K562 (cell line): ENCODE data around the gene IL13. TPM values are rescaled to one million over a fixed set of nuclear protein-coding genes. Genes with fewer than 3 reads are reported as not detected.
A peak's percentile ranks its signal among the peaks of the same experiment; 100 is the strongest.

Experiments used
- CTCFL ChIP-seq: IDR thresholded peaks from 2 replicates; pipeline ENCODE4 v1.6.1; 2011; ENCODE audit warnings: borderline replicate concordance, low read depth, mild to moderate bottlenecking, moderate library complexity, low read length; ENCODE audit not compliant: insufficient read depth, poor library complexity, severe bottlenecking
- E2F6 ChIP-seq, 2 experiments: IDR thresholded peaks; 2 replicates each; pipeline ENCODE4 v1.6.1; 2011; ENCODE audit warnings: borderline replicate concordance in 1 of 2, control low read depth in 1 of 2, low read depth in 1 of 2, low read length in 1 of 2, mild to moderate bottlenecking in 1 of 2, mixed read lengths in 1 of 2, moderate library complexity in 1 of 2; ENCODE audit not compliant: insufficient read depth in 1 of 2, insufficient read length in 1 of 2, poor library complexity in 1 of 2, severe bottlenecking in 1 of 2; ENCODE audit errors: extremely low read depth in 1 of 2
- FOS ChIP-seq: IDR thresholded peaks from 3 replicates; pipeline ENCODE4 v1.6.1; 2011; ENCODE audit not compliant: insufficient read length; ENCODE audit errors: extremely low read depth
- KLF6 ChIP-seq: fragments of 250-450 bp; sonication (Bioruptor Pico); IDR thresholded peaks from 2 replicates; pipeline ENCODE4 v1.4.0; 2020; ENCODE audit warnings: mild to moderate bottlenecking, moderate library complexity, borderline replicate concordance
- NR1H2 ChIP-seq: sonication (generic); formaldehyde crosslinking; IDR thresholded peaks from 2 replicates; pipeline ENCODE4 v1.4.0; 2020; ENCODE audit warnings: mild to moderate bottlenecking, missing genetic modification reagents
- NR2C1 ChIP-seq, 2 experiments: fragments of 450-650 bp; IDR thresholded peaks; 2 replicates each; pipeline ENCODE4 v1.6.1; 2017; ENCODE audit warnings: mild to moderate bottlenecking in 2 of 2, antibody characterized with exemption in 1 of 2, inconsistent platforms in 1 of 2, missing compliant biosample characterization in 1 of 2, missing genetic modification characterization in 1 of 2
- TSC22D4 ChIP-seq: fragments of 450-650 bp; IDR thresholded peaks from 2 replicates; pipeline ENCODE4 v1.6.1; 2016; ENCODE audit warnings: missing genetic modification characterization, missing biosample characterization, control low read depth
- USF1 ChIP-seq: sonication (generic); formaldehyde crosslinking; IDR thresholded peaks from 2 replicates; pipeline ENCODE4 v1.9.0; 2022; ENCODE audit warnings: mild to moderate bottlenecking, missing genetic modification reagents
- ZHX1 ChIP-seq: fragments of 150-350 bp; conservative IDR thresholded peaks from 2 replicates; pipeline ENCODE4 v1.6.1; 2014; ENCODE audit warnings: low read length
- ZNF124 ChIP-seq: sonication (generic); formaldehyde crosslinking; IDR thresholded peaks from 2 replicates; pipeline ENCODE4 v1.8.1; 2022; ENCODE audit warnings: missing genetic modification reagents
- ZNF140 ChIP-seq: fragments of 250-450 bp; sonication (Bioruptor Pico); IDR thresholded peaks from 2 replicates; pipeline ENCODE4 v1.8.0; 2021; ENCODE audit warnings: moderate library complexity, mild to moderate bottlenecking, inconsistent platforms
- ZNF589 ChIP-seq: fragments of 200-800 bp; sonication (Bioruptor generic); IDR thresholded peaks from 2 replicates; pipeline ENCODE4 v1.6.1; 2016; ENCODE audit warnings: low read depth, missing genetic modification characterization, missing compliant biosample characterization
- ZNF592 ChIP-seq: fragments of 450-650 bp; IDR thresholded peaks from 2 replicates; pipeline ENCODE4 v1.6.1; 2017; ENCODE audit warnings: antibody characterized with exemption, mild to moderate bottlenecking
- ZNF696 ChIP-seq: fragments of 250-450 bp; sonication (Bioruptor Pico); conservative IDR thresholded peaks from 2 replicates; pipeline ENCODE4 v1.4.0; 2020; ENCODE audit warnings: mild to moderate bottlenecking, moderate library complexity
- polyA plus RNA-seq, 8 experiments: library from polyadenylated mRNA; depleted of rRNA in 4 of 8; stranded (reverse) in 5 of 8; unstranded in 3 of 8; fragments of >200 nt; fragmentation: Nextera tagmentation in 2 of 8; fragmentation: Illumina TruSeq in 1 of 8; extraction: Ambion mirVana in 2 of 8; extraction: Trizol in 1 of 8; gene quantifications; 2 replicates each; pipeline versions ENCODE4 v1.2.1 to v1.2.3, GENCODE V29; 2011 to 2014; ENCODE audit warnings: inconsistent platforms in 1 of 8, missing spikeins in 1 of 8
- total RNA-seq, 7 experiments: library from RNA; depleted of rRNA in 6 of 7; stranded (reverse); fragments of >200 nt in 6 of 7; fragmentation: Illumina TruSeq in 2 of 7; extraction: Trizol in 2 of 7; gene quantifications; 2 replicates each; pipeline versions ENCODE4 v1.2.1 to v1.2.3, GENCODE V29; 2011 to 2021; ENCODE audit warnings: low replicate concordance in 1 of 7

Gene IL13
- total and polyA plus RNA-seq, 9 of the 15 experiments (the other 6 are each of a cell fraction or from before 2014, with no cell fraction given) = not detected

GRCh38 chr5:132666310-132667123 is 8.5 kb downstream of the IL13 start (continued):
- TF ChIP-seq ZHX1 (no peak), NR1H2 (CRISPR knock-in tag) (no peak), CTCFL (no peak), NR2C1 (IDR thresholded peaks at IDR 0.05) (no peak), NR2C1 (tag; IDR thresholded peaks at IDR 0.05) (peak; percentile 93), KLF6 (CRISPR knock-in tag) (peak; percentile 97), USF1 (CRISPR knock-in tag) (no peak), FOS (no peak), ZNF140 (CRISPR knock-in tag) (peak; percentile 88), ZNF592 (peak; percentile 100), ZNF589 (CRISPR knock-in tag) (peak; percentile 95), TSC22D4 (tag) (no peak), ZNF124 (no peak), E2F6 (IDR thresholded peaks at IDR 0.05; ENCODE audit: borderline replicate concordance in 1 of 2, extremely low read depth in 1 of 2, insufficient read depth in 1 of 2, insufficient read length in 1 of 2, low read depth in 1 of 2, low read length in 1 of 2, poor library complexity in 1 of 2, severe bottlenecking in 1 of 2) (peak in 1 of 2 experiments; percentile 35), ZNF696 (peak; percentile 51; the same call in 1 of the 2 replicates)
